ENCODE data around the gene DLG2.

The DLG2 gene

DNA sequence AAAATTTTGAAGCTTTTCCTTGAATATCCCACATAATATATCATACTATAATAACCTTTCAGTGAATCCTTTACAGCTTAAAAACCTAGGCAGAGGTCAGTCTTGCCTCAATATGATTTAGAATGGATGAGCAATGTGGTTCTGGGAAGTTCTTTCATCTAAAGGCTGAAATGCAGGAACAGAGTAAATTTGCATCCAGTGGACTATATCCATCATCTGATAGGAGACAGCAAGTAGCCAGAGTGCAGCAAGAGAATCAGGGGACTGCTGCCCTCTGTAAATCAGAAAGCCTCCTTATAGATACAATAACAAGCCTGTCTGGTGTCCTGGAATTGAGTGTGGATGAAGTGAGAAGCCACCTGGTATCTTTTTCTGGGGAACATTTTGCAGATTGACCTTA, 1592.7 kb downstream of the DLG2 start:
- no peak overlapping the region for H3K27ac ChIP-seq (ENCODE audit: low read length)

DNA sequence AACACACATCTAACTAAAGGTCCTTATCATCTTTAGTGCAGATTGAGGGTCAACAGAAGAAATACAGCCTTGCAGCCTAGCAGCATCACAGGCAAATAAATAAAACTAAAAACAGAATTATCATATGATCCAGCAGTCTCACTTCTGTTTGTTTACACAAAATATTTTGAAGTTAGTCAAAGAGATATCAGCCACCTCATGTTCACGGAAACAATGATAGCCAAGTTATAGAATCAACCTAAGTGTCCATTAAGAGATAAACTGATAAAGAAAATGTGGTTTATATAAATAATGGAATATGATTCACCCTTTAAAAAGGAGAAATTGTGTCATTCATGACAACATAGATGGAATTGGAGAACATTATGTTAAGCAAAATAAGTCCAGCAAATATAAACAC, 1602.9 kb downstream of the DLG2 start:
- Histone ChIP-seq H3K9me3 (ENCODE audit: control insufficient read depth, insufficient read depth, low read length) (no peaks in the 10 kb centered on the region; the same call in 1 of the 2 replicates), H3K27ac (ENCODE audit: low read length) (no peak overlapping the region), H3K36me3 (ENCODE audit: control insufficient read depth, insufficient read depth, low read length) (no peaks in the 10 kb centered on the region), H3K4me1 (ENCODE audit: control insufficient read depth, insufficient read depth, low read length) (no peaks in the 10 kb centered on the region; the same call in 1 of the 2 replicates), H3K4me3 (ENCODE audit: low read length) (no peak overlapping the region), H3K27me3 (ENCODE audit: control insufficient read depth, insufficient read depth, low read length) (no peaks in the 10 kb centered on the region)
- no peak for DNase-seq (ENCODE audit: low read depth, low spot score)
- WGBS (ENCODE audit: insufficient coverage, insufficient read length), result no CpG with 5 or more reads among the region's 1 CpG

More for the DNA sequence above, 1592.7 kb downstream of the DLG2 start:
- Histone ChIP-seq H3K4me3 (ENCODE audit: low read length) (no peak overlapping the region), H3K27me3 (ENCODE audit: control insufficient read depth, insufficient read depth, low read length) (no peaks in the 10 kb centered on the region), H3K4me1 (ENCODE audit: control insufficient read depth, insufficient read depth, low read length) (no peaks in the 10 kb centered on the region), H3K9me3 (ENCODE audit: control insufficient read depth, insufficient read depth, low read length) (no peaks in the 10 kb centered on the region), H3K36me3 (ENCODE audit: control insufficient read depth, insufficient read depth, low read length) (no peaks in the 10 kb centered on the region)
- DNase-seq (ENCODE audit: low read depth, low spot score), result no peak

DNA sequence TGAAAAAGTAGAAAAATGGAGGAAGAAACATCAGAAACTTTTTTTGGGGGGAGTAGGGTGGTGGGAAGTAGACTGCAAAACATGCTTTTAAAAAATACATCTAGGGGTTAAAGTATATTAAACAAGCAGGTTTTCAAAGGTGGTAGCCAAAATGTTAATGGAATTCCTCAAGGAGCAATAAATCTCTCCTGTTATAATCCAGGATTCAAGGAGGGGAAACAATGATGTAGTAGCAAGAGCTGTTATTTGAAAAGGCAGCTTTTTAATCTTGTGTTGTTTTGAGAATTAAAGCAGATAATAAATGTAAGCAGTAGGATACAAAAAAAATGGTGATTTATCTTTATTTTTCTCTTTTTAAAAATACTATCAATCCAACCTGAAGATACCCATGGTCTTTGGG, 1604.4 kb downstream of the DLG2 start:
- H3K27ac ChIP-seq (ENCODE audit: low read length), result no peak overlapping the region
- no peak overlapping the region for H3K4me3 ChIP-seq (ENCODE audit: low read length)
- H3K9me3 ChIP-seq (ENCODE audit: control insufficient read depth, insufficient read depth, low read length), result no peaks in the 10 kb centered on the region; the same call in 1 of the 2 replicates
- no peaks in the 10 kb centered on the region for H3K36me3 ChIP-seq (ENCODE audit: control insufficient read depth, insufficient read depth, low read length)
- H3K4me1 ChIP-seq (ENCODE audit: control insufficient read depth, insufficient read depth, low read length), result no peaks in the 10 kb centered on the region; the same call in 1 of the 2 replicates
- no peak for DNase-seq (ENCODE audit: low read depth, low spot score)
- no peaks in the 10 kb centered on the region for H3K27me3 ChIP-seq (ENCODE audit: control insufficient read depth, insufficient read depth, low read length)

DNA sequence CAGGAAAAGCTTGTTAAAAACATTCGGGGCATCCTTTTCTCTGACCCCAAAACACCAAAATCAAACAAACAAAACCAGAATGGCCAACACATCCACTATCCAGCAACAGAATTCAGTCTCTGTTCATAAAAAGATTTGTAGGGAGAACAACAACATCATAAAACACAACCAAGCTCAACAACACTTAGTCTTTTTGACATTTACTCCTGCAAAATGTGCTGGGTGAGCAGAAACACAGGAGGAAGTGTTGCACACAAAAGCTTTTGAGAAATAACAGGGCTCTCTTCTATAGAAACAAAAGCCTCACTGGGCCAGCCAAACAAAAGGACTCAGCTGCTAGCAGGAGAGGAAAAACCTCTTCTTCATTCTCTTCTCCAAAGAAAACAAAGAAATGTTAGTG, 1604.9 kb downstream of the DLG2 start:
- no CpG with 5 or more reads among the region's 1 CpG for WGBS (ENCODE audit: insufficient coverage, insufficient read length)
- Histone ChIP-seq H3K36me3 (ENCODE audit: control insufficient read depth, insufficient read depth, low read length) (no peaks in the 10 kb centered on the region), H3K4me3 (ENCODE audit: low read length) (no peak overlapping the region), H3K9me3 (ENCODE audit: control insufficient read depth, insufficient read depth, low read length) (no peaks in the 10 kb centered on the region; the same call in 1 of the 2 replicates), H3K27me3 (ENCODE audit: control insufficient read depth, insufficient read depth, low read length) (no peaks in the 10 kb centered on the region), H3K27ac (ENCODE audit: low read length) (no peak overlapping the region), H3K4me1 (ENCODE audit: control insufficient read depth, insufficient read depth, low read length) (no peaks in the 10 kb centered on the region; the same call in 1 of the 2 replicates)
- no peak for DNase-seq (ENCODE audit: low read depth, low spot score)

DNA sequence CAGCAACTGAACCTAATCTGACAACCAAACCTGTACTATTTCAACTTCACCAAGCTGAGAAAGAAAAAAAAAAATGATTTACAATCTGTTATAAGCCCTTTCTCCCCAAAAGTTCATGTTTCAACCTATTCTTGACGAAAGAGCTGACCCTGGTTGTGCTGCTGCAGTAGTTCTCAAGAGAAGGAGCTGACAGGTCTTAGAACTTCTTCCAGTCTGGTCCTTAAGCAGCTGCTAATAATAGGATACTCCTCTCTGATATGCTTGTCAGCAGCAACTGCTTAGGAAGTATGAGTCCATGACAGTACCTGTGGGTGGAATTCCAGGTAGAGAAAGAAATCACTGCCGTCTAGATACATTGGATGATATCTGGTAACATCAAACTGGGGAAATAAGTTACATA, 1605.9 kb downstream of the DLG2 start:
- DNase-seq (ENCODE audit: low read depth, low spot score), result no peak
- Histone ChIP-seq H3K36me3 (ENCODE audit: control insufficient read depth, insufficient read depth, low read length) (no peaks in the 10 kb centered on the region), H3K9me3 (ENCODE audit: control insufficient read depth, insufficient read depth, low read length) (no peaks in the 10 kb centered on the region; the same call in 1 of the 2 replicates), H3K27ac (ENCODE audit: low read length) (no peak overlapping the region), H3K4me3 (ENCODE audit: low read length) (no peak overlapping the region), H3K27me3 (ENCODE audit: control insufficient read depth, insufficient read depth, low read length) (no peaks in the 10 kb centered on the region), H3K4me1 (ENCODE audit: control insufficient read depth, insufficient read depth, low read length) (no peaks in the 10 kb centered on the region; the same call in 1 of the 2 replicates)
- no CpG with 5 or more reads among the region's 2 CpGs for WGBS (ENCODE audit: insufficient coverage, insufficient read length)

DNA sequence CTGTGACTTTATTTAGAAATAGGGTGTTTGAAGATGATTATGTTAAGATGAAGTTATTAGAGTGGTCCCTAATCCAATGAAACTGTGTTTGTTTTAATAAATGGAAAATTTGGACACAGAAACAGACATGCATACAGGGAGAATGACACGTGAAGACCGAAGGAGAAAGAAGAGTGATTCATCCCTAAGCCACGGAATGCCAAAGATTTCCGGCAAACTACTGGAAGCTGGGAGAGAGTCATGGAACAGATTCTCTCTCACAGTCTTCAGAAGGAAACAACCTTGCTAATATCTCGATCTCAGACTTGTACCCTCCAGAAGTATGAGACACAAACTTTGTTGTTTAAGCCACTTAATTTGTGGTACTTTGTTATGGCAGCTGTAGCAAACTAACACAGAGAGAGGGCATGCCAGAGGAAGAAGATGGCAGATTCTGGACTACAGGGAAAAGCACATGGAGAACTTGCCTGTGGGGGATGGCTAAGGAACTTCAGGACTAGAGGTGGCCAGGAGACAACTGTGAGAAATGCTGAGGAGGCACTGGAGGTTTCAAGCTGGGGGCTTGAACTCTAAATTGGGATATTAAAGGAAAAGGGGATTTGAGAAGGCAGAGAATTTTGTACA, 1607.5 kb downstream of the DLG2 start:
- no peak overlapping the region for H3K4me3 ChIP-seq (ENCODE audit: low read length)
- no peaks in the 10 kb centered on the region for H3K36me3 ChIP-seq (ENCODE audit: control insufficient read depth, insufficient read depth, low read length)
- no peak overlapping the region for H3K27ac ChIP-seq (ENCODE audit: low read length)
- no peaks in the 10 kb centered on the region for H3K27me3 ChIP-seq (ENCODE audit: control insufficient read depth, insufficient read depth, low read length)
- no peak for DNase-seq (ENCODE audit: low read depth, low spot score)
- no peaks in the 10 kb centered on the region; the same call in 1 of the 2 replicates for H3K4me1 ChIP-seq (ENCODE audit: control insufficient read depth, insufficient read depth, low read length)
- WGBS (ENCODE audit: insufficient coverage, insufficient read length), result no CpG with 5 or more reads among the region's 5 CpGs
- no peaks in the 10 kb centered on the region; the same call in 1 of the 2 replicates for H3K9me3 ChIP-seq (ENCODE audit: control insufficient read depth, insufficient read depth, low read length)

DNA sequence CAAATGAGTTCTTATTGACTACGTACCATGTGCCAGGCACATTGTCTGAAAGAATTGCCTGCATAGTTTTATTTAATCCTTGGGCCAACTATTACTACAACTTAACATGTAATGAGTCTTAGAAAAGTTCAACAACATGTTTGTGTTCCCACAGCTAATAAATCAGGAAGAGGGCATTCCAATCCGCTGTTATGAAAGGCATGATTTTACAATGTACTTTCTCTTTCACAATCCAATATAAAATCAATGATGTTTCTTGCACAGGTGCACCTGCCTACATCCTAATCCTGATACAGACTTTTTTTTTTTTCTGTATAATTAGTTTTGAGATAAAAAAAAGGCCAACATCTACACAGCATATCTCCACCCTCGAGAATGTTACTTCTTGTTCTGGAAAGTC, 1612.6 kb downstream of the DLG2 start:
- no CpG with 5 or more reads among the region's 3 CpGs for WGBS (ENCODE audit: insufficient coverage, insufficient read length)
- H3K27ac ChIP-seq (ENCODE audit: low read length), result no peak overlapping the region
- no peak overlapping the region for H3K4me3 ChIP-seq (ENCODE audit: low read length)
- H3K36me3 ChIP-seq (ENCODE audit: control insufficient read depth, insufficient read depth, low read length), result no peaks in the 10 kb centered on the region
- H3K9me3 ChIP-seq (ENCODE audit: control insufficient read depth, insufficient read depth, low read length), result no peaks in the 10 kb centered on the region; the same call in 1 of the 2 replicates
- no peaks in the 10 kb centered on the region for H3K4me1 ChIP-seq (ENCODE audit: control insufficient read depth, insufficient read depth, low read length)
- no peak for DNase-seq (ENCODE audit: low read depth, low spot score)
- H3K27me3 ChIP-seq (ENCODE audit: control insufficient read depth, insufficient read depth, low read length), result no peaks in the 10 kb centered on the region

DNA sequence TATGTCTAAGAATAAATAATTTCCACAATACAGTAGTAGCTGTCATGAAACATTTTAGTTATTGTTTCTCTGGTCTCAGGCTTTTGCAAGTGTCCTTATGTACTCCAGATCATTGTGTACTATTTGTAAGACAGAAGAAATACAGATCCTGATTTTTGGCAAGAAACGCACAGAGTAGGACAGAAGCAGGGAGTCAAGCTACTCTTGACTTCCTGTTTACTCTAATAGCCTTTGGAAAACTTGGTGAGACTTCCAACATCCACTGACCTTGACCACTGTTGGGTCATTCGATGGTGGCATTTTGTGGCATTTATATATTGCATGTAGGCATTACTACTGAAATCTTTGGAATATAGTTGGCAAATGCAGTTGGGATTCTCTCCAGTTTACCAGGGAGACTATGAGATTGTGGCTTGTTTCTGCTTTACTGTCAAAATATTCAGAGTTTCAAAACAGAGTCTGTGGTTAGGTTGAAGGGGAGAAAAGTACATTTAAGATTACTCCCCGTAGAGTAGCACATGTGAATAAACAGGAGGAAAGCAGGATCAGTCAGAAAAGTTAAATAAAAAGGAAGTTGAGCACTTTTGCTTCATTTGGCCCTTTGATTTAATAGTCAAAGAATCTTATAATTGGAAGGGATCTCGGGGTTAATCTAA, 1614.8 kb downstream of the DLG2 start:
- no CpG with 5 or more reads among the region's 4 CpGs for WGBS (ENCODE audit: insufficient coverage, insufficient read length)
- Histone ChIP-seq H3K27ac (ENCODE audit: low read length) (no peak overlapping the region), H3K9me3 (ENCODE audit: control insufficient read depth, insufficient read depth, low read length) (no peaks in the 10 kb centered on the region; the same call in 1 of the 2 replicates), H3K27me3 (ENCODE audit: control insufficient read depth, insufficient read depth, low read length) (no peaks in the 10 kb centered on the region), H3K4me3 (ENCODE audit: low read length) (no peak overlapping the region), H3K4me1 (ENCODE audit: control insufficient read depth, insufficient read depth, low read length) (no peaks in the 10 kb centered on the region), H3K36me3 (ENCODE audit: control insufficient read depth, insufficient read depth, low read length) (no peaks in the 10 kb centered on the region)
- DNase-seq (ENCODE audit: low read depth, low spot score), result no peak

DNA sequence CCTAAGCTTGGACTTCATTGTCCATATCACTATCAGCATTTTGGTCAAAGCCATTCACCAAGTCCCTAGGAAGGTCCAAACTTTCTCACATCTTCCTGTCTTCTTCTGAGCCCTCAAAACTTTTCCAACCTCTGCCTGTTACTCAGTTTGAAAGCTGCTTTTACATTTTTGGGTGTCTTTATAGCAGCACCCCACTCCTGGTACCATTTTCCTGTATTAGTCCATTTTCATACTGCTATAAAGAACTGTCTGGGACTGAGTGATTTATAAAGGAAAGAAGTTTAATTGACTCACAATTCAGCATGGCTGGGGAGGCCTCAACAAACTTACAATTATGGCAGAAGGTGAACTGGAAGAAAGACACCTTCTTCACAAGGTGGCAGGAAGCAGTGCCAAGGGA, 1624.0 kb downstream of the DLG2 start:
- Histone ChIP-seq H3K9me3 (ENCODE audit: control insufficient read depth, insufficient read depth, low read length) (no peaks in the 10 kb centered on the region; the same call in 1 of the 2 replicates), H3K4me1 (ENCODE audit: control insufficient read depth, insufficient read depth, low read length) (no peaks in the 10 kb centered on the region), H3K36me3 (ENCODE audit: control insufficient read depth, insufficient read depth, low read length) (no peaks in the 10 kb centered on the region), H3K27ac (ENCODE audit: low read length) (no peak overlapping the region), H3K27me3 (ENCODE audit: control insufficient read depth, insufficient read depth, low read length) (no peaks in the 10 kb centered on the region), H3K4me3 (ENCODE audit: low read length) (no peak overlapping the region)
- no peak for DNase-seq (ENCODE audit: low read depth, low spot score)

DNA sequence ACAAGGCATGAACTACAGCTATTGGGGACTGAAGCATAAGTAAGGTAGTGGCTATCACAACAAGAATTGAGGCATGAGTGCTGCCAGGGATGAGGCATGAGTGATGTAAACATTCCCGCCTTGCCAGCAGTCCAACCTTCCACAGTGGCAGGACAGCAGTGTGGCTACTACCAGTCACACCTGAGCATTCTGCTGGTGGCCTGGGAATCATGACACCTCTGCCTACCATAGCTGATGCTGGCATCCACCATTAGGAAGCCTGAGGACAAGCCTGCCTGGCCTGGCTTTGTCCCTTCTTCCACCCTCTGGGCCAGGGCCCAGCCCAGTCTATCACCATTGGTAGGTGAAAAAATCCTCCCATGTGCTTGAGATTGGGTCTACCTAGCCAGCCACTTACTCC, 1628.2 kb downstream of the DLG2 start:
- Histone ChIP-seq H3K4me3 (ENCODE audit: low read length) (no peak overlapping the region), H3K27me3 (ENCODE audit: control insufficient read depth, insufficient read depth, low read length) (no peaks in the 10 kb centered on the region), H3K4me1 (ENCODE audit: control insufficient read depth, insufficient read depth, low read length) (no peaks in the 10 kb centered on the region), H3K9me3 (ENCODE audit: control insufficient read depth, insufficient read depth, low read length) (no peaks in the 10 kb centered on the region; the same call in 1 of the 2 replicates), H3K36me3 (ENCODE audit: control insufficient read depth, insufficient read depth, low read length) (no peaks in the 10 kb centered on the region), H3K27ac (ENCODE audit: low read length) (no peak overlapping the region)
- DNase-seq (ENCODE audit: low read depth, low spot score), result no peak
- WGBS (ENCODE audit: insufficient coverage, insufficient read length), result no CpG with 5 or more reads among the region's 1 CpG

All from iPS DF 6.9 (cell line).